HEK293 (cell line): ENCODE results near the gene MGAT1.
A peak's percentile ranks its signal among the peaks of the same experiment; 100 is the strongest.

Experiments
- CTCF ChIA-PET: fragments of 350-600 bp; formaldehyde crosslinking; extraction: SDS; loops from one replicate; lab custom pipeline; 2021; ENCODE audit warnings: antibody characterized with exemption; lab: Yijun Ruan, JAX
- POLR2A ChIA-PET: fragments of 300-600 bp; formaldehyde crosslinking; extraction: SDS; loops from one replicate; lab custom pipeline; 2020; ENCODE audit warnings: antibody characterized with exemption, inconsistent platforms; lab: Yijun Ruan, JAX
- H3K27ac ChIP-seq: fragments of 200-500 bp; sonication (Bioruptor generic); 2 replicates; pipeline ENCODE4 v1.5.1; 2014; ENCODE audit warnings: low read depth, low read length, control low read depth, inconsistent platforms; ENCODE audit errors: extremely low read depth
- H3K36me3 ChIP-seq, 2 experiments: fragments of 200-500 bp in 1 of 2; sonication (Bioruptor generic) in 1 of 2; 1 replicate in 1 of 2; 2 replicates in 1 of 2; pipeline ENCODE4 v1.5.1; 2014 to 2017; ENCODE audit warnings: inconsistent platforms in 2 of 2, low read length in 2 of 2; ENCODE audit not compliant: control insufficient read depth in 2 of 2, insufficient read depth in 1 of 2
- H3K4me1 ChIP-seq: fragments of 200-500 bp; sonication (Bioruptor generic); 2 replicates; pipeline ENCODE4 v1.5.1; 2014; ENCODE audit warnings: mild to moderate bottlenecking, low read length, inconsistent platforms; ENCODE audit not compliant: control insufficient read depth, insufficient read depth
- H3K4me3 ChIP-seq: 2 replicates; pipeline ENCODE4 v1.5.1; 2011; ENCODE audit warnings: low read depth, mild to moderate bottlenecking, control low read depth, low read length, moderate library complexity
- H3K9me3 ChIP-seq: fragments of 200-500 bp; sonication (Bioruptor generic); 2 replicates; pipeline ENCODE4 v1.5.1; 2014; ENCODE audit warnings: low read depth, low read length, inconsistent platforms; ENCODE audit not compliant: control insufficient read depth, insufficient read depth
- EGR2 ChIP-seq: fragments of 450-650 bp; formaldehyde crosslinking; IDR thresholded peaks from 2 replicates; pipeline ENCODE4 v1.5.1; 2016; ENCODE audit warnings: low read depth, missing biosample characterization, missing genetic modification characterization
- GFI1B ChIP-seq: fragments of 450-650 bp; formaldehyde crosslinking; IDR thresholded peaks from 2 replicates; pipeline ENCODE4 v1.5.1; 2016; ENCODE audit warnings: missing biosample characterization, missing genetic modification characterization
- GLI2 ChIP-seq: fragments of 450-650 bp; formaldehyde crosslinking; IDR thresholded peaks from 2 replicates; pipeline ENCODE4; 2017; ENCODE audit warnings: missing biosample characterization, missing genetic modification characterization, low read depth, borderline replicate concordance
- HOXC10 ChIP-seq: sonication (generic); formaldehyde crosslinking; IDR thresholded peaks from 2 replicates; pipeline ENCODE4 v1.8.1; 2023; ENCODE audit warnings: mild to moderate bottlenecking, missing genetic modification reagents
- IKZF3 ChIP-seq: fragments of 450-650 bp; IDR thresholded peaks from 2 replicates; pipeline ENCODE4 v1.5.0; 2018; ENCODE audit warnings: missing biosample characterization, mild to moderate bottlenecking, missing genetic modification characterization, moderate library complexity
- KLF1 ChIP-seq: fragments of 450-650 bp; formaldehyde crosslinking; IDR thresholded peaks from 2 replicates; pipeline ENCODE4 v1.5.1; 2016; ENCODE audit warnings: missing biosample characterization, missing genetic modification characterization
- KLF16 ChIP-seq: fragments of 450-650 bp; formaldehyde crosslinking; IDR thresholded peaks from 2 replicates; pipeline ENCODE4 v1.5.1; 2017; ENCODE audit warnings: missing biosample characterization, missing genetic modification characterization
- OVOL3 ChIP-seq: fragments of 450-650 bp; formaldehyde crosslinking; IDR thresholded peaks from 2 replicates; pipeline ENCODE4 v1.5.1; 2016; ENCODE audit warnings: missing biosample characterization, missing genetic modification characterization
- RBAK ChIP-seq: fragments of 450-650 bp; formaldehyde crosslinking; IDR thresholded peaks from 2 replicates; pipeline ENCODE4 v1.5.1; 2016; ENCODE audit warnings: missing biosample characterization, missing genetic modification characterization
- ZBTB7A ChIP-seq: fragments of 450-650 bp; formaldehyde crosslinking; IDR thresholded peaks from 2 replicates; pipeline ENCODE4 v1.5.1; 2016; ENCODE audit warnings: low read depth, missing biosample characterization, missing genetic modification characterization
- ZNF10 ChIP-seq: fragments of 450-650 bp; formaldehyde crosslinking; IDR thresholded peaks from 2 replicates; pipeline ENCODE4 v1.5.1; 2017; ENCODE audit warnings: missing biosample characterization, missing genetic modification characterization
- ZNF121 ChIP-seq: fragments of 450-650 bp; formaldehyde crosslinking; IDR thresholded peaks from 2 replicates; pipeline ENCODE4 v1.5.1; 2016; ENCODE audit warnings: missing biosample characterization, missing genetic modification characterization
- ZNF157 ChIP-seq: fragments of 450-650 bp; formaldehyde crosslinking; IDR thresholded peaks from 2 replicates; pipeline ENCODE4 v1.5.1; 2016; ENCODE audit warnings: missing biosample characterization, missing genetic modification characterization
- ZNF174 ChIP-seq: fragments of 450-650 bp; formaldehyde crosslinking; IDR thresholded peaks from 2 replicates; pipeline ENCODE4 v1.5.0; 2017; ENCODE audit warnings: missing biosample characterization, mild to moderate bottlenecking, missing genetic modification characterization
- ZNF221 ChIP-seq: fragments of 450-650 bp; formaldehyde crosslinking; IDR thresholded peaks from 2 replicates; pipeline ENCODE4 v1.5.1; 2017; ENCODE audit warnings: missing biosample characterization, missing genetic modification characterization, borderline replicate concordance
- ZNF23 ChIP-seq: fragments of 450-650 bp; formaldehyde crosslinking; IDR thresholded peaks from 2 replicates; pipeline ENCODE4 v1.5.1; 2016; ENCODE audit warnings: missing biosample characterization, missing genetic modification characterization, borderline replicate concordance
- ZNF292 ChIP-seq: fragments of 450-650 bp; formaldehyde crosslinking; IDR thresholded peaks from 2 replicates; pipeline ENCODE4 v1.5.1; 2016; ENCODE audit warnings: low read depth, missing biosample characterization, missing genetic modification characterization, borderline replicate concordance
- ZNF473 ChIP-seq: fragments of 450-650 bp; formaldehyde crosslinking; IDR thresholded peaks from 2 replicates; pipeline ENCODE4 v1.5.1; 2017; ENCODE audit warnings: missing biosample characterization, missing genetic modification characterization
- ZNF530 ChIP-seq: fragments of 450-650 bp; formaldehyde crosslinking; IDR thresholded peaks from 2 replicates; pipeline ENCODE4 v1.5.1; 2016; ENCODE audit warnings: low read depth, missing biosample characterization, missing genetic modification characterization
- ZNF626 ChIP-seq: fragments of 450-650 bp; sonication (Bioruptor Pico); formaldehyde crosslinking; IDR thresholded peaks from 2 replicates; pipeline ENCODE4 v1.5.1; 2018; ENCODE audit warnings: missing biosample characterization, missing genetic modification characterization, inconsistent platforms
- ZNF76 ChIP-seq: fragments of 450-650 bp; formaldehyde crosslinking; IDR thresholded peaks from 2 replicates; pipeline ENCODE4; 2016; ENCODE audit warnings: low read depth, missing biosample characterization, missing genetic modification characterization, borderline replicate concordance
- ZNF777 ChIP-seq: fragments of 450-650 bp; formaldehyde crosslinking; IDR thresholded peaks from 2 replicates; pipeline ENCODE4 v1.5.1; 2017; ENCODE audit warnings: missing biosample characterization, missing genetic modification characterization, borderline replicate concordance
- ZNF785 ChIP-seq: fragments of 450-650 bp; formaldehyde crosslinking; IDR thresholded peaks from 2 replicates; pipeline ENCODE4 v1.5.1; 2016; ENCODE audit warnings: missing biosample characterization, missing genetic modification characterization
- ZSCAN16 ChIP-seq: fragments of 450-650 bp; formaldehyde crosslinking; IDR thresholded peaks from 2 replicates; pipeline ENCODE4 v1.5.1; 2016; ENCODE audit warnings: missing biosample characterization, missing genetic modification characterization
- ZSCAN30 ChIP-seq: fragments of 450-650 bp; IDR thresholded peaks from 2 replicates; pipeline ENCODE4 v1.5.1; 2018; ENCODE audit warnings: missing biosample characterization, mild to moderate bottlenecking, missing genetic modification characterization, moderate library complexity
- TF ChIP-seq, protein P1 (sequence below): fragments of 450-650 bp; formaldehyde crosslinking; IDR thresholded peaks from 2 replicates; pipeline ENCODE4 v1.5.1; 2016; ENCODE audit warnings: missing biosample characterization, missing genetic modification characterization
- TF ChIP-seq, protein P2 (sequence below): fragments of 450-650 bp; formaldehyde crosslinking; IDR thresholded peaks from 2 replicates; pipeline ENCODE4 v1.5.1; 2016; ENCODE audit warnings: missing biosample characterization, missing genetic modification characterization, low read depth
- TF ChIP-seq, protein P3 (sequence below): fragments of 450-650 bp; formaldehyde crosslinking; IDR thresholded peaks from 2 replicates; pipeline ENCODE4 v1.5.1; 2016; ENCODE audit warnings: missing biosample characterization, missing genetic modification characterization

MGAT1 gene

DNA sequence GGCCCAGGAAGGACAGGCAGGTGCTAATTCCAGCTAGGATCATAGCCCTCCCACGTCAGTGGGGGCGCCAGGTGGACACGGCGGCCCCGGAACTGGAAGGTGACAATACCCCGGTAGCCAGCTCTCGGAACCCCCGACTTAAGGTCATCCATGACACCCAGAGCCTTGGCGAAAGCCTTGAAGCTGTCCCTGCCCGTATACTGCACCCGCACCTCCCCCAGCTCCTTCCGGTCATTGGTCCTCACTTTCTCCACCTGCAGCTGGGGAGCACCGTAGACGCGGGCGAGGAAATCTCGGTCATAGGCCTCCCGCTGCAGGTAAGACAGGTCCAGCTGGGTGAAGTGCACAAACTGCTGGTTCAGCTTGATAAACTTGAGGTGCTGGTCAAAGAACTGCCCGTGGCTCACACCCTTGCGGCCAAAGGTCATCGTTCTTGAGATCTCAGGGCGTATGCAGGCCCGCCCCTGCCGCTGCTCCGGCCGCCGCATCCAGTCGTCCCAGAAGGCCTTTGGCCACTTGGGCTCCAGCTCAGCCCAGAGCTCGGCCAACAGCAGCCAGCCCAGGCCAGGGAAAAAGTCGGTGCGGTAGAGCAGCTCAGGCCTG is 10.9 kb downstream of the MGAT1 start:
- CTCF ChIA-PET = no interaction called here
- POLR2A ChIA-PET = no interaction called here
- Histone ChIP-seq H3K27ac (no peak overlapping the region), H3K4me3 (no peak overlapping the region), H3K4me1 (no peaks in the 10 kb centered on the region), H3K36me3 (peaks cover 0 to 45% of the 10 kb centered on the region in 2 experiments), H3K9me3 (no peaks in the 10 kb centered on the region)
- TF ChIP-seq ZNF626 (tag by site-specific recombination) (no peak), ZNF530 (tag by site-specific recombination) (no peak)

DNA sequence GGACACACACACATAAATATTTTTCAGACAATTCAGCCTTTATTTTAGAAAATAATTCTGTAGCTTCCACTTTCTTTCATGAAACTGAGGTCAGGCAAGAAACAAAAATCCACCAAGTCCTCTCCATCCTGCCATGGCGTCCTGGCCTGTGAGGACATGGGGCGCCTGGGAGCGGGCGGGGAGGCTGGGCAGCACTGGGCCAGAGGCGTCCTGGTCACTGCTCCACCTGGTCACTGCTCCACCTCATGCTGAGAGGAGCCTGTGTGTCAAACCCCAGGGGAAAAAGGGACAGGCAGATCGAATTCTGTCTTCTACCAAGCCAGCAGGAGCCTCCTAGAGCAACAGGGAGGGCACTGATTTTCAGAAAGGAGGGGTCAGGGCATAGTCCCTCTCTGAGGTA is 12.1 kb downstream of the MGAT1 start:
- POLR2A ChIA-PET = no interaction called here
- no peaks in the 10 kb centered on the region for H3K9me3 ChIP-seq
- CTCF ChIA-PET = no interaction called here
- H3K36me3 ChIP-seq = peaks cover 0 to 41% of the 10 kb centered on the region in 2 experiments
- H3K4me1 ChIP-seq = no peaks in the 10 kb centered on the region
- H3K27ac ChIP-seq = no peak overlapping the region
- no peak for TF ChIP-seq ZSCAN30 (tag by site-specific recombination)
- TF ChIP-seq ZNF174 (tag by site-specific recombination) = no peak
- TF ChIP-seq RBAK (tag by site-specific recombination) = no peak
- no peak for TF ChIP-seq ZNF292 (tag by site-specific recombination)
- TF ChIP-seq HOXC10 (CRISPR knock-in tag) = no peak
- no peak for TF ChIP-seq GLI2 (tag by site-specific recombination)
- no peak for TF ChIP-seq ZNF157
- no peak for TF ChIP-seq ZNF121 (tag by site-specific recombination)
- no peak for TF ChIP-seq OVOL3 (tag by site-specific recombination)
- TF ChIP-seq ZNF76 (tag by site-specific recombination) = no peak
- TF ChIP-seq, protein P1, sequence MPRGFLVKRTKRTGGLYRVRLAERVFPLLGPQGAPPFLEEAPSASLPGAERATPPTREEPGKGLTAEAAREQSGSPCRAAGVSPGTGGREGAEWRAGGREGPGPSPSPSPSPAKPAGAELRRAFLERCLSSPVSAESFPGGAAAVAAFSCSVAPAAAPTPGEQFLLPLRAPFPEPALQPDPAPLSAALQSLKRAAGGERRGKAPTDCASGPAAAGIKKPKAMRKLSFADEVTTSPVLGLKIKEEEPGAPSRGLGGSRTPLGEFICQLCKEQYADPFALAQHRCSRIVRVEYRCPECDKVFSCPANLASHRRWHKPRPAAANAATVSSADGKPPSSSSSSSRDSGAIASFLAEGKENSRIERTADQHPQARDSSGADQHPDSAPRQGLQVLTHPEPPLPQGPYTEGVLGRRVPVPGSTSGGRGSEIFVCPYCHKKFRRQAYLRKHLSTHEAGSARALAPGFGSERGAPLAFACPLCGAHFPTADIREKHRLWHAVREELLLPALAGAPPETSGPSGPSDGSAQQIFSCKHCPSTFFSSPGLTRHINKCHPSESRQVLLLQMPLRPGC (tag by site-specific recombination) = no peak
- TF ChIP-seq, protein P2, sequence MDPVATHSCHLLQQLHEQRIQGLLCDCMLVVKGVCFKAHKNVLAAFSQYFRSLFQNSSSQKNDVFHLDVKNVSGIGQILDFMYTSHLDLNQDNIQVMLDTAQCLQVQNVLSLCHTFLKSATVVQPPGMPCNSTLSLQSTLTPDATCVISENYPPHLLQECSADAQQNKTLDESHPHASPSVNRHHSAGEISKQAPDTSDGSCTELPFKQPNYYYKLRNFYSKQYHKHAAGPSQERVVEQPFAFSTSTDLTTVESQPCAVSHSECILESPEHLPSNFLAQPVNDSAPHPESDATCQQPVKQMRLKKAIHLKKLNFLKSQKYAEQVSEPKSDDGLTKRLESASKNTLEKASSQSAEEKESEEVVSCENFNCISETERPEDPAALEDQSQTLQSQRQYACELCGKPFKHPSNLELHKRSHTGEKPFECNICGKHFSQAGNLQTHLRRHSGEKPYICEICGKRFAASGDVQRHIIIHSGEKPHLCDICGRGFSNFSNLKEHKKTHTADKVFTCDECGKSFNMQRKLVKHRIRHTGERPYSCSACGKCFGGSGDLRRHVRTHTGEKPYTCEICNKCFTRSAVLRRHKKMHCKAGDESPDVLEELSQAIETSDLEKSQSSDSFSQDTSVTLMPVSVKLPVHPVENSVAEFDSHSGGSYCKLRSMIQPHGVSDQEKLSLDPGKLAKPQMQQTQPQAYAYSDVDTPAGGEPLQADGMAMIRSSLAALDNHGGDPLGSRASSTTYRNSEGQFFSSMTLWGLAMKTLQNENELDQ (tag by site-specific recombination) = no peak
- no peak for TF ChIP-seq ZNF23 (tag by site-specific recombination)
- TF ChIP-seq, all 188 proteins: peak for 0
- H3K4me3 ChIP-seq = no peak overlapping the region

DNA sequence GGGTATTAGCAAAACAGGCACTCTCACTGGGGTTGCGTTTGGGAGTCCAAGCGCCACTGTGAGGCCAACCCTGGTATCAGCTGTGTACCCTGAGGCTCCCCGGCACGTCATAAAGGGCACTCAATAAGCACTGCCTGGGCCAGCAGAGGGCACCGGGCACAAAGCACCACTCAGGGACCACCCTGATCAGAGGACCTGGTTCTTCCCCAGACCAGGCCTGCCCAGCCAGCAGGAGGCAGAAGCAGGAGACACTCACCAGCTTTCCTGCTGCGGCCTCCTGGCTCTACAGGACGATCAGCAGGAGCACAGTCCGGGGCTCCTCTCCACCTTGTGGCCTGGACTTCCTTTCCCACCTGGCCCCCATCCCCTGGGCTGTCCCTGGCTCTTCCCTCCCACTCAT is 12.6 kb downstream of the MGAT1 start:
- Histone ChIP-seq H3K9me3 (no peaks in the 10 kb centered on the region), H3K27ac (no peak overlapping the region), H3K36me3 (peaks cover 0 to 37% of the 10 kb centered on the region in 2 experiments; a peak in 2 of 3 replicates), H3K4me1 (no peaks in the 10 kb centered on the region), H3K4me3 (no peak overlapping the region)
- CTCF ChIA-PET = no interaction called here
- POLR2A ChIA-PET = no interaction called here
- TF ChIP-seq ZNF777 (tag by site-specific recombination) (no peak), ZNF10 (0 out of 2 replicates have a peak, but pooled peaks have one; percentile 33), ZNF473 (tag by site-specific recombination) (no peak), KLF16 (no peak), ZBTB7A (tag by site-specific recombination) (no peak), ZNF785 (no peak), ZNF221 (tag by site-specific recombination) (no peak), GFI1B (tag by site-specific recombination) (no peak), ZSCAN16 (tag by site-specific recombination) (no peak), EGR2 (tag by site-specific recombination) (0 out of 2 replicates have a peak, but pooled peaks have one; percentile 25), KLF1 (tag by site-specific recombination) (no peak), ZNF76 (tag by site-specific recombination) (no peak), IKZF3 (tag by site-specific recombination) (no peak)
- TF ChIP-seq, protein P3, sequence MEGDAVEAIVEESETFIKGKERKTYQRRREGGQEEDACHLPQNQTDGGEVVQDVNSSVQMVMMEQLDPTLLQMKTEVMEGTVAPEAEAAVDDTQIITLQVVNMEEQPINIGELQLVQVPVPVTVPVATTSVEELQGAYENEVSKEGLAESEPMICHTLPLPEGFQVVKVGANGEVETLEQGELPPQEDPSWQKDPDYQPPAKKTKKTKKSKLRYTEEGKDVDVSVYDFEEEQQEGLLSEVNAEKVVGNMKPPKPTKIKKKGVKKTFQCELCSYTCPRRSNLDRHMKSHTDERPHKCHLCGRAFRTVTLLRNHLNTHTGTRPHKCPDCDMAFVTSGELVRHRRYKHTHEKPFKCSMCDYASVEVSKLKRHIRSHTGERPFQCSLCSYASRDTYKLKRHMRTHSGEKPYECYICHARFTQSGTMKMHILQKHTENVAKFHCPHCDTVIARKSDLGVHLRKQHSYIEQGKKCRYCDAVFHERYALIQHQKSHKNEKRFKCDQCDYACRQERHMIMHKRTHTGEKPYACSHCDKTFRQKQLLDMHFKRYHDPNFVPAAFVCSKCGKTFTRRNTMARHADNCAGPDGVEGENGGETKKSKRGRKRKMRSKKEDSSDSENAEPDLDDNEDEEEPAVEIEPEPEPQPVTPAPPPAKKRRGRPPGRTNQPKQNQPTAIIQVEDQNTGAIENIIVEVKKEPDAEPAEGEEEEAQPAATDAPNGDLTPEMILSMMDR (tag by site-specific recombination) = 0 out of 2 replicates have a peak, but pooled peaks have one; percentile 40
